Fibroblast of skin of left biceps (primary cell): Measurements from ENCODE around the gene ENPP6.
"Not testable (repeated sequence)": the region's sequence is repeated elsewhere in the genome, so short reads cannot be mapped to it uniquely, and the experiment has no call there.

Experiments
- DNase-seq, 2 experiments: peaks; one replicate each; pipeline ENCODE4 v3.0.0-alpha.2; 2013; ENCODE audit warnings: low read depth in 2 of 2

The ENPP6 gene

GRCh38 chr4:184148738-184149637 lies 68.7 kb downstream of the ENPP6 start:
- no peak for DNase-seq

DNA sequence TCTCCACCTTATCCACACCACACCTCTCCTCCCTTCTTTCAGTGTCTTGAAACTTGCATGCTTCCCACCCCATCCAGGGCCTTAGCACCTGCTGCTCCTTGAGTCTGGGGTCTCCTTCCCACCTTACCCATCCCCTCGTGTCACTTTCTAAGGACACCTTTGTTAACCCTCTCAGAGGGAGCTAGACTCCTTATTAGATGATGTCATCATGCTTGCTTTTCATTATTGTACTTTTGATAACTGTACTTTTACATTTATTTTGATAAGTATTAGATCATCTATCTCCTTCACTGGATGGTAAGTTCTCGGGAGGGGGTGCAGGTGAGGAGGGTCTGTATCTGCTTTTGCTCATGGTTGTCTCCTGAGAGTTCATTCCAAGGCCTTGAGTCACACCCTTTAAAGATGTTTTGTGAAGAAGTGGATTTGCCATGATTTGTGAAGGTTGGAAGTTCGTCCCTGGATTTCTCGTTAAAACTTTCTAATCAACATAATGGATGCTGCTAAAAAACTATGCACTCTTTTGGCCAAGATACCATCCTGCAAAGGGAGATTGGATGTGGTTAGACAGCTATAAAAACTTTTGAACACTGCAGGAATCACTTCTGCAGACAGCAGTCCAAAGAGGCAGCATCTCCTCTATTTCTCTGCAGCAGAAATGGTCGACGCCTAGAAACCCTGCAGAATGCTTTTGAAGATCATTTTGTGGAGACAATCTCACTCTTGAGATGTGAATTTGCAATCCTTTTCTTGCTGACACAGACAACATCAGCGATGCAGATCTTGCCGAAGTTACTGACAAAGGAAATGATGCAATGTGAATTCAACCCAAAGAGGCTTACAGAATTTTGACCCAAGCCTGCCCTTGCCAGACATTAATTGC lies 69.6 kb downstream of the ENPP6 start:
- DNase-seq = no peak

GRCh38 chr4:184146951-184147350 lies 70.7 kb downstream of the ENPP6 start:
- DNase-seq = no peak

- no peak for DNase-seq
Observed at GRCh38 chr4:184145596-184145995, 72.1 kb downstream of the ENPP6 start.

DNA sequence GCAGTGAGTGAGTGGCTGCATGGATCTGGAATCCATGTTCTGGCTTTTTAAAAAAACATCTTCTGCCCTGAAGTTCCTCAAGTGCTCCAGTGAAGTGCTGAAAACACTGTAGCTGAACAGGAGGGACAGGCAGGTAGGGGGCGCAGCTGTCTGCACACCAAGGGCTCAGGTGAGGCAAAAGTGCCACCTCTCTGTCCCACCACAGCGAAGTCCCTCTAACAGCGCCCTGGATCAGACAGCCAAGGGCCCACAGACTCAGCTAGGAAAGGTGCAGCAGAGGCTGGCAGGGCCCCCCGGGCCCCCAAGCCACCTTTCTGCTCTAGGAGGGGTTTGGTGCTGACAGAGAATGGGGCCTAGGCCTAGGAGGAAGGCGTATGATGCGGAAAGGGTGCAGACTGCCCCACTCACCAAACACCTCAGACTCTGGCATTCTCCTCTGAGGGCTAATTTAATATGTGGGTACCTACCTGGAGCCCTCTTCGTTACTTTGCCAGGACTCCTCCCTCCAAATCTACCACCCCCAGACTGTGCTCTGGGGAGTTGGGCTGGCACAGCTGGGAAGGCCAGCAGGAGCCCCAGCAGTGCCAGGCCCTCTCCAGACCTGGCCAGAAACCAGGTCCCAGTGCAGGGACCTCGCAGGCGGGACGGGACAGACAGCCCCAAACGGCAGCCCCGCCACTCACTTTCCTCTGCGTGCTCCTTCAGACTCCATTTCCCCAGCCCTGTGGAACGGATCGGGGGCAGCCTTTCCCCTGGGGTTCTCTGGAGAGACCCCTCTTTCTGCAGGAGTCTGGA lies 73.7 kb downstream of the ENPP6 start:
- DNase-seq = no peak

GRCh38 chr4:184142121-184143000 lies 75.3 kb downstream of the ENPP6 start:
- DNase-seq = no peak

DNA sequence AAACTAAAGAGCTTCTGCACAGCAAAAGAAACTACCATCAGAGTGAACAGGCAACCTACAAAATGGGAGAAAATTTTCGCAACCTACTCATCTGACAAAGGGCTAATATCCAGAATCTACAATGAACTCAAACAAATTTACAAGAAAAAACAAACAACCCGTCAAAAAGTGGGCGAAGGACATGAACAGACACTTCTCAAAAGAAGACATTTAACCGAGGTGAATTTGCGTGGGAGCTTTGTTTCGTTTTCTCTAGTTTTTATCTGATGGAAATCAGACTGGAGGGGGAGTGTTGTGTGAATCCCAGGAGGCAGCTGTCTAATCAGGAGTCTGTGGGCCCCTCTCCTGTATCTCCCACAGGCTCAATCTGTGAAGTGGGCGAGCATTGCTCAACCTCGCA lies 76.8 kb downstream of the ENPP6 start:
- DNase-seq = not testable (repeated sequence)

- DNase-seq = no peak
Observed at GRCh38 chr4:184136525-184136924, 81.1 kb downstream of the ENPP6 start.

- no peak for DNase-seq
Observed at GRCh38 chr4:184126800-184127199, 90.9 kb downstream of the ENPP6 start.

DNA sequence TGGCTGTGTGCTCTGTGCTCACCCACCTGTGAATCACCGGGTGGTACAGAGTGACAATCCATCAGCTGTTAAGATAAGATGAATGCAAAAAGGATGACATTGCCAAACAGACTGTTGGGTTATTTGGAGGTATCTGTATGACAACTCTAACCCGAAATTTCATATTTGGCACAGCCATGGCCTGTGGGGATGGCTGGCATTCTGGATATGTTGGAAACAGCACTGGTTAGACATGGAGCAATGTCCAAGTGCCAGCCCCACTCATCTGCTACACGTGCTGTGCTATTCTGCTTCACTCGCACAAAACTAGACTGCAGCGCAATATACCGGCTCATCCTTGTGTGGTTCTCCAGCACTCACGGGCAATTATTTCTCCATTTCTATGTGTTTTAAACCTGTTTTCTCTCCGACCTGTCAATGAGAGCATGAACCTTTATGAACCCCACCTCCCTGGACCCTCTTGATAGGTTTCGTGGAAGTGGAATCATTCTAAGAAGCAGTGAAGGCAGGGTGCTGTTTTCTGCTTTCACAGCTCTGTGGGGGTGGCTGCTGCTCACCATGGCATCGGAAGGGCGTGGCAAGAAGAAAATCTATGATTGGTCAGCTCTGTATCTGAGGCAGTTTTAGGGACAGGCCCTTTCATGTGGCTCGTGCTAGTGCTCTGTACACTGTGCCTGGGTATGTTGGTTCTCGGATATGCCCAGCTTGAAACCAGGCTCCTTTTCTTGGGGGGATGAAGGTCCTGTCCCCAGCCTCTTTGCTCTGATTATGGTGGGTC lies 94.9 kb downstream of the ENPP6 start:
- no peak for DNase-seq

GRCh38 chr4:184120549-184121127 lies 97.0 kb downstream of the ENPP6 start:
- no peak for DNase-seq

- no peak for DNase-seq
Observed at GRCh38 chr4:184117662-184118199, 99.9 kb downstream of the ENPP6 start.

- DNase-seq = no peak
Observed at GRCh38 chr4:184115399-184115798, 102.3 kb downstream of the ENPP6 start.

GRCh38 chr4:184114431-184114830 lies 103.2 kb downstream of the ENPP6 start:
- no peak for DNase-seq

- DNase-seq = no peak
Observed at GRCh38 chr4:184112006-184112550, 105.6 kb downstream of the ENPP6 start.

GRCh38 chr4:184111233-184111832 lies 106.3 kb downstream of the ENPP6 start:
- DNase-seq = no peak

GRCh38 chr4:184110452-184111224 lies 107.0 kb downstream of the ENPP6 start:
- DNase-seq = no peak

- no peak for DNase-seq
Observed at GRCh38 chr4:184108006-184108501, 109.6 kb downstream of the ENPP6 start.
